ENCODE results near the gene MED28.
"Not testable (repeated sequence)": the region's sequence is repeated elsewhere in the genome, so short reads cannot be mapped to it uniquely, and the experiment has no call there.

MED28 gene

DNA sequence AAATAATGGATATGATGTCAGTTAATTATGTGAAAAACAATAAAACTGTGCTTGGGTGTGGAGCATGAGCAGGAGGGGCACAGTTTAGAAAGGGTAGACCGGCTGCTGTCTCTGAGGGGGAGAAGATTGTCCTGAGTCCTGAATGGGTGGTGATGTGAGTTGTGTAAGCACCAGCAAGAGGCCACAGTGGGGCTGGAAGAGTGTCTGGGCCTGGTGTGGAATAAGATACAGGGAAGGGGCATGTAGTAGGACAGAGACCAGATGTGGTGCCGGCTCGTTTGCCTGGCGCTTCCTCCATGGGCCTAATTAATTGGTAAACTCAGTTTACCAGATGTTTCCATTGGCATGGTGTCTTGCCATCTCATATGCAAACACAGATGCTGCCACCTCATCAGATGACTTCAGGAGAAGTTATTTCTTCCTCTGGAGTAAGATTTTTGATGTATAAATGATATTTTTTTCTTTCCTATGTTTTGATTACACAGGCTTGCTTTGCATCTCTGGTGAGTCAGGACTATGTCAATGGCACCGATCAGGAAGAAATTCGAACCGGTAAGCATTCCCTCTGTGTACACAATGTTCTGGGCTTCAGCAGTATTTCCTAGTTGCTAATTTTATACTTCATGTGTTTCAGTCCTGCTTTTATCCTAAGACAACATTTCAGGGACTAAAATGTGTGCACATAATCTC lies 5.1 kb downstream of the MED28 start:
- DNase-seq, result no peak

DNA sequence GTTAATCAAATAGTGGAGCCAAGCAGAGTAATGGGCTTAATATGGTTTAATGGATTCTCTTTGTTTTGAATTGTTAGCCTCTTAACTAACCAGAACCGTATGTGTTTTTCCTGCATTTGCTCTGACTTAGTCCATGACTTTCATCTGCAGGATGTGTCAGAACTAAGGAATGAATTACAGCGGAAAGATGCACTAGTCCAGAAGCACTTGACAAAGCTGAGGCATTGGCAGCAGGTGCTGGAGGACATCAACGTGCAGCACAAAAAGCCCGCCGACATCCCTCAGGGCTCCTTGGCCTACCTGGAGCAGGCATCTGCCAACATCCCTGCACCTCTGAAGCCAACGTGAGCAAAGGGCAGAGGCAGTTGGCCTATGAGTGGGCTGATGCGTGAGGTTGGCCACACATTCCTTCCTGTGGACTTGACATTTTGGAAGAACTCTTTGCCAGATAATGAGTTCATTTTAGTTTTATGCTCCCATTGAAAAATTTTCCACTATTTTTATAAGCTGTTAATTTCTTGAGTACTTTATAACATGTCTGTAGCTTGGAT lies 9.1 kb downstream of the MED28 start:
- DNase-seq, result no peak

DNA sequence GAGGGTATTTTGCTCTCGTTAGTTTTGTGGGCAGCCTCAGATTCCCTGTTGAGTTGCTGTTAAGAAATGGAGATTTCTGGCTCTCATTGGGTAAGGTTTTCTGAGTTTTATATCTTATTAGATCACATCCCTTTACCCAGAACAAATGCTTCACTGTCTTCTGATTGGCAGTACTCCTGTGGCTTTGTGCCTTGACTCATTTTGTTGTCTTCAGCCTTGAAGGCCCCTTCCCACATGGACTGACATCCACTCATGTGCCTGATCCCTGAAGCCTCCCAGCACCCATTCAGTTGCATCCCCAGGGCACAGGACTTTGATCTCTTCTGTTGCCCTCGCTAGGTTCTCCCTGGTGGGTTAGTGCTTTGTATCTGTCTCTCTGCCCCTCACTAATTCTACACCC lies 10.4 kb downstream of the MED28 start:
- DNase-seq, result no peak

DNA sequence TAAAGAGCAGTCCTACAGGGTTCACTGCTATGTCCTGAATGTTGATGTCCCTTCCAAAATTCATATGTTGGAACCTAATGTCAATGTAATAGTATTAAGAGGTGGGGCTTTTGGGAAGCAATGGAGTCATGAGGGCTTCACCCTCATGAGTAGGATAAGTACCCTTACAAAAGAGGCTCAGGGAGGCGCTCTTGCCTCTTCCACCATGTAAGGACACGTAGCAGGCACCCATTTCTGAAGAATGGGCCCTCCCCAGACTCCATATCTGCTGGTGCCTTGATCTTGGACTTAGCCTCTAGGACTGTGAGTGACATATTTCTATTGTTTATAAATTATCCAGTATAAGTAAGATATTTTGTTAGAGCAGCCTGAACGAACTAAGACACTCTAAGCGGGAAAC lies 15.8 kb downstream of the MED28 start:
- no peak for DNase-seq

DNA sequence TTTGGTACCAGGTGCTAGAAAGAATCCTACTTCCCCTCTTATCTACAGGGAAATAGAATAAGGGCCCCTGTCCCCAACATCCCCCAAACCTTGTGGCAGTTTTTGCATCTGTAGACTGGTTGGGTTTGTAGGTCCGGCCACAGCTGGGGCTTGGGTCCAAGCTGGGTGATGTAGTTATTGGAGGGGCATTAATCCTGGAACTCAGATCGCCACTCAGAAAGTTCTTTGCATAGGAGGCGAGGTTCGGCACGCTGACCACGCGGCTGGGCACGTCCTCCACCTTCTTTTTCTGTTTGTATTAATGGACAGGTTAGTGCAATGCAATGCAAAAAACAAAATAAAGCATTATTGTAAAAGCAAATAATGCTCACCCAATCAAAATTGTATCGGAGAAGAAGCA lies 19.2 kb downstream of the MED28 start:
- DNase-seq, result no peak

DNA sequence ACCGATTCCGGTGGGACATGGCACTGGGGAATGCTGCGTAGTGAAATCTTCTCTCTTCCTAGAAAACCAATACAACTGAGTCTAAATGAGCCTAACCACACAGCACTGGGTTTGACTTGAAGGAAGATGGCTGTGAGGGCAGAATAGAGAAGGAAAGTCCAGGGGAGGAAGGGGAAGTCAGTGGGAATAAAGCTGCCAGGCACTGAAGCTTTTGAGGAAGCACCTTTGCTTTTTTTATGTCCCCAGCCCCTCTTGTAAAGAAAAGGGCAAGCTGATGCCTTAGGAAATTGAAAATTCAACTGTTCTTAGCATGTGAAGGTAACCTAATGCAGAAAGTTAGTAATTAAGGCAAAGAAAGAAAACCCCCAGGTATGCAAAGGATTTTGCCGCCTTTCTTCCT lies 20.6 kb downstream of the MED28 start:
- DNase-seq, result no peak

DNA sequence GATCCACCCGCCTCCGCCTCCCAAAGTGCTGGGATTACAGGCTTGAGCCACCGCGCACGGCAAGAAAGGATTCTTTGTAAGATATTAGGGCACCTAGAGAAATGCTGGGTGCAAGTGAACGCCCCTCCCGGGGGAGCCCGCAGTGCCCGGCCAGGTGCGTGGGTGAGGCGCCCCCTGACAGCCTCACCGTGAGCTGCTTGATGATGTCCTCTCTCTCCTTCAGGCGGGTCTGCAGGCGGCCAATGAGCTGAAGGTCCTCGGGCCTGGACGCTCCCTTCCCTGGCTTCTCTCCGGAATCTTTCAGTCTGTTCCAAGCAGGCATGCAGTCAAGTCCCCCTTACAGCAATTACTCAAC lies 21.9 kb downstream of the MED28 start:
- DNase-seq, result no peak

DNA sequence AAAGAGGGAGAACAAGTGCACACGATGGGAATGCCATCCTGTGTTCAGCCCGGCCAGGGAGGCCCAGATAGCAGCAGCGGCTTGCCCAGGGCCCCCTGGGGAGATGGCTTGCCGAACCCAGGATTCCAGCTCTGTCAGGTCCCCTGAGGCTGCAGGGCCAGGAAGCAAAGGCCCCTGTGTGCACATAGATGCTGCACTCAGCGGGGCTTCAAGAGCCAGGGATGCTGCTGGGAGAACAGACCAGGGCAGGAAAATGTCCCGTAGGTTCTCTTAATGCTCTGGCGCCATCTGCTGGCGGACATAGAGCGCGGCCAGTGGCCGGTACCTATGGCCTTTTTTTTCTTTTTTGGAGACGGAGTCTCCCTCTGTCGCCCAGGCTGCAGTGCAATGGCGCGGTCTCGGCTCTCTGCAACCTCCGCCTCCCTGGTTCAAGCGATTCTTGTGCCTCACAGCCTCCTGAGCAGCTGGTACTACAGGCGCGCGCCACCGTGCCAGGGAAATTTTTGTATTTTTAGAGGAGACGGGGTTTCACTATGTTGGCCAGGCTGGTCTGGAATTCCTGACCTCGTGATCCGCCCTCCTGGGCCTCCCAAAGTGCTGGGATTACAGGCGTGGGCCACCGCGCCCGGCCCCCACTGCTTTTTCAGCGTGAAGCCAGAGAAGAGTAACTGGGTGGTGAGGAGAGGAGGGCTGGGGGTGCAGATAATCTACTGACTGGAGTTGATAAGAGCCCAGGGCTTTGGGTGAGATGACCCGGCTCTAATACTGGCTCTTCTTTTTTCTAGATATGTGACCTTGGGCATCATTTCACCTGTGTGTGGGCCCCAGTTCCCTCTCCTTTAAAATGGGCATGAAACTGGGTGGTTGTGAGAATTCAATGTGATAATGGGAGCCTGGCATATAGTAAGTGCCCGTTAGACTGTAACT lies 22.5 kb downstream of the MED28 start:
- DNase-seq, result peak; percentile 33

DNA sequence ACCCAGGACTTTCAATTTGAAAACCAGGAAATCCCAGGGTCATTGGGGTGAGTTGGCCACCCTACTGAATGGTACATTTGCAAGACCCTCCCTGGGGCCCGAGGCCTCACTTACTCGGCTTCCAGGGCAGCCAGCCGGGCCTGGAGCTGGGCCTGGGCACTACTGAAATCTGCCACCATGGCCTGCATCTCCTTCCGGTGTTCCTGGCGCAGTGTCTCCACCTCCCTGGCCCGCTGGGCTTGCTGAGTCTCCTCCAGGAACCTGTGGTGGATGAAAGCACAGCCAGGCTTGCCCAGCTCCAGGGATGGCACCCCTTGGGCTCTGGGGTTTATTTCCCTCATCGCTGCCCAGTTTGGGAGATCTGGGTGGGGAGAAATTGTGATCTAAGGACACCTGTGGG lies 24.7 kb downstream of the MED28 start:
- no peak for DNase-seq

DNA sequence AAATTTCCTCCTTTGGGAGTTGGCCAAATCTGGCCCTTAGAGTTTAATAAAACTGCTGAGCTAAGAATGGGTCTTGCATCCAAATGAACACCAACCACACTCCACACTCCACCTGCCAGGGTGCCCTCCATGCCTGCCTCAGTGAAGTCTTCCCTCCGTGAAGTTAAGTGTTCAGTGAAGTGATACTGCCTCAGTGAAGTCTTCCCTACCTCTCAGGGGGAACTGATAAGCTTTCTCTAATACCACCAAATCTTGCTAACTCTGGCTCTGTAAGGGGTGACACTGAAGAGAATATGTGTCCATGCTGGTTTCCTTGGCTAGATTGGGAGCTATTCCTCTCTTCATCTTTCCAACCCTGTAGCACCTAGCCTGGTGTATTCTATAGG lies 27.9 kb downstream of the MED28 start:
- DNase-seq, result no peak

DNA sequence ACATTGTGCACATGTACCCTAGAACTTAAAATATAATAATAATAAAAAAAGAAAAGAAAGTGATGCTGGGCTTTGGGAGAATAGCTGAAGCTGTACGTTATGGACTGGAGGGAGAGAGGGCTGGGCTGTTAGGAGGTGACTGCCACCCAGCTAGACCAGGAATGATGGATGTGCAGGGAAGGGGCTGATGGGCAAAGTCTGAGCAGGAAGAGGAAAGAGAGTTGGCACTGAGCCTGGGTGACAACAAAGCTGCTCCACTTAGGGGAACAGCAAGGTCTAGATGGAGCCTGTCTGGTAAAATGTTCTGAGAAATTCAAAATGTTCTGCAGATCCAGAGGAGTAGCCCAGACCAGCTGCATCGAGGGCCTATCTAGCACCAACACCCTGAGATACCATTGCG lies 32.3 kb downstream of the MED28 start:
- no peak for DNase-seq

DNA sequence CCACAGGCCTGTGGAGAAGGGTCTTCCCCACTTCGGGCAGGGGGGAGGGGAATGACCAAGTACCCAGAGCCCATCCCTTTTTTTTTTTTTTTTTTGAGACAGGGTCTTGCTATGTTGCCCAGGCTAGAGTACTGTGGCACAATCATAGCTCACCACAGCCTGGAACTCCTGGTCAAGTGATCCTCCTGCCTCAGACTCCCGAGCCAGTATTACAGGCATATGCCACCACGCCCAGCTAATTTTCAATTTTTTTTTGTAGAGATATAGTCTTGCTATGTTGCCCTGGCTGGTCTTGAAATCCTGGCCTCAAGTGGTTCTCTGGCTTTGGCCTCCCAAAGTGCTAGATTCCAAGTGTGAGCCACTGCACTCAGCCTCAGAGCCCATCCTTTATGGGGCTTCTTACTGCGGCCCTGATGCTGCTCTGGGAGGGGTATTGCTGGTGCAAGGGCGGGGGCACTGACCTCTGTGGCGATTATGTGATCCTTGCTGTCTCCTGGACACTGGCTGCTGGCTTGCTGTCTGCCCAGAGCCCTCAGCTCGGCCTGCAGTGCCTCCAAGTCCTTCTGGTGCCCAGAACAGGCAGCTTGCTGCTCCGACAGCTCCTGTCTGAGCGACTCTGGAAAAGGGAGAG lies 32.9 kb downstream of the MED28 start:
- DNase-seq, result no peak

DNA sequence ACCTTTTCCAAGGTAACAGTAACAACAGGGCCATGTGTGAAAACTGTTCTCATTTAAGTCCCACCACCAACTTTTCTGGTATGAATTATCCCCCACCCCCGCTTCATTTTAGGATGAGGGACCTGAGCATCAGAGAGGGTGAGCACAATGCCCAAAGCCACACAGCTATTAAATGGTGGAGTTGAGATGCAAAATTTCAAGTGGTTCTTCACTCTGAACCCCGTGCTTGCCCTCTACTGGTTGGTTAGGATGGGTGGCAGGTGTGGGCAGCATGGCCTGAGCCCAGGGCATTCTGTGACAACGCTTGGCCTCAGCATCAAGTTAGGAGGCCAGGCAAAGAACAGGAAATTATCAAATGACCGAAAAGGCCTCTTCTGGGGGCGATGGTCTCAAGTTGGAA lies 33.5 kb downstream of the MED28 start:
- no peak for DNase-seq

DNA sequence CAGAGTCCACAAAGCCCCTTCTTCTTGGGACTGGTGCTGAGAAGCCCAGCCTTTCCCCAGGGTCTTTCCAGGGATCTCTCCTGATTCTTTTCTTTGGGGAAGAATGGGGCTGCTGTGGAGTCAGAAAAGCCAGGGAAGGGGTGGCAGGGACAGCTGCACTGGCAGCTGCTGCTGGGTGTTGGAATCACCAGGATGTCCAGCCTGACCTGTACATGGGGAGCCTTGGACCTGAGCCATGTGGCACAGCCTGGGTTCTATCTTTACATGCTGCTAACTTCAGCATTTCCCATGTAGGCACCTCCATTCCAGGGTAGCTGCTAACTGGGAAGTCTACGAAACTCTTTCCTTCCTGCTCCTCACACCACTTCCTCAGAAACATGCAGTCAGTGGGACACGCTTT lies 36.0 kb downstream of the MED28 start:
- no peak for DNase-seq

DNA sequence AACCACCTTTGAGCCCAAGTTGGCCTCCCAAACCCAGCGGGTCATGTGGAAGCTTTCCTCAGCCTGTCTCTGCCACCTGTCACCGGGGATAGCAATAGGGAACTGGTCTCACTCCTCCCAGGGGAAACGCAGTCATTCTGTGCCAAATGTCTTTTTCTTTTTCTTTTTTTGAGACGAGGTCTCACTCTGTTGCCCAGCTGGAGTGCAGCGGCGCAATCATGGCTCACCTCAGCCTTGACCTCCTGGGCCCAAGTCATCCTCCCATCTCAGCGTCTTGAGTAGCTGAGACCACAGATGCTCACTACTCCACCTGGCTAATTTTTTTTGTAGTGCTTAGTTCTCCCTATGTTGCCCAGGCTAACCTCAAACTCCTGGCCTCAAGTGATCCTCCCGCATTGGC lies 40.3 kb downstream of the MED28 start:
- no peak for DNase-seq

DNA sequence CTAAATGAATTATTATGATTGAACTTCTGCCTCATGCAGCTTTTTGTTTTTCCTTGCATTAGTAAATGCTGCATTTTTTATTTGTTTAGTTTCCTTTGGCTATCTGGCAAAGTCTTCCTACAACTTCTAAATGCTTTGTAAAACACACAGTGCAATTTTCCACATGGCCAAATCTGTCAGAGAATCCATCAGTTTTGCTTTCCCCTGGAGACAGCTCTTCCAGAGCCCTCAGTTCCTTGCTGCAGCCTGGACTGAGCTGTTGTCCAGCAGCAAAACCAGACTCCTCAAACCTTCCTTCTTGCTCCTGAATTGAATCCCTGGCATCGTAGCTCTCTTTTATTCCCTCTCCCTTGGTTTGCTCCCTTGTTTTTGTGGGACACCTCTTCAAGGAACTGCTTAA lies 42.6 kb downstream of the MED28 start:
- no peak for DNase-seq

DNA sequence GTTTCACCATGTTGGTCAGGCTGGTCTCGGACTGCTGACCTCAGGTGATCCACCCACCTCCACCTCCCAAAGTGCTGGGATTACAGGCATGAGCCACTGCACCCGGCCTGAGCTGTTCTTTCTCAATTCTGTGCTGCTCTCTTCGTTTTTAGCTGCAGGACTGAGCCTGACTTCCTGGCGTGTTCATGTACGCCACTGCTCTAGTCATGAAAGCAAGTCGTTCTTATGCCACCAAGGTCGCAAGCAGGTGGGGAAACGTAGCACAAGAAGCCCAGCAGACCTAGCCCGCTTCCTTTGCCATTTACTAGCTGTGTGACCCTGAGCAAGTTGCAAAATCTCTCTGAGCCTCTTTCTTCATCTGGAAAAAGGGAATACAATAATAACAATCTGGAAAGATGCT lies 43.4 kb downstream of the MED28 start:
- no peak for DNase-seq

DNA sequence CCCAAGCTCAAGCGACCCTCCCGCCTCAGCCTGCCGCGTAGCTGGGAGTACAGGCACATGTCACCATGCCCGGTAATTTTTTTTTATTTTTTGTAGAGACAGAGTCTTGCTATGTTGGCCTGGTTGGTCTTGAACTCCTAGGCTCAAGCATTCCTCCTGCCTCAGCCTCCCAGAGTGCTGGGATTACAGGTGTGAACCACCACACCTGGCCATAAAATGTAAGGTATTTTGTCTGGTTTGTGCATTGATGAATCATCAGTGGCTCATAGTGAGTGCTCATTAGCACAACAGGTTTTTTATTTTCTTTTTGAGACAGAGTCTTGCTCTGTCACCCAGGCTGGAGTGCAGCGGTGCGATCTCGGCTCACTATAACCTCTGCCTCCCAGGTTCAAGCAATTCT lies 44.8 kb downstream of the MED28 start:
- DNase-seq, result not testable (repeated sequence)

DNA sequence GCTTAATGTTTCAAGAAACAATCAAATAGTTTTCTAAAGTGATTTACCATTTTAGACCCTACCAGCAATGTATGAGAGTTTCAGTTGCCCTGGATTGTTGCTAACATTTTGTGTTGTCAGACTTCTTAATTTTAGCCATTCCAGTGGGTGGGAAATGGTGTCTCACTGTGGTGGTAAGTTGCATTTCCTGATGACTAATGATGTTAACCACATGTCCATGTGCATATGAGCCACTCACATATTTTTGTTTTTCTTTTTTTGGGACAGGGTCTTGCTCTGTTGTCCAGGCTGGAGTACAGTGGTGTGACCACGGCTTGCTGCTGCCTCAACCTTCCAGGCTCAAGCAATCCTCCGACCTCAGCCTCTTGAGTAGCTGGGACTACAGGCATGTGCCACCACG lies 48.3 kb downstream of the MED28 start:
- no peak for DNase-seq

DNA sequence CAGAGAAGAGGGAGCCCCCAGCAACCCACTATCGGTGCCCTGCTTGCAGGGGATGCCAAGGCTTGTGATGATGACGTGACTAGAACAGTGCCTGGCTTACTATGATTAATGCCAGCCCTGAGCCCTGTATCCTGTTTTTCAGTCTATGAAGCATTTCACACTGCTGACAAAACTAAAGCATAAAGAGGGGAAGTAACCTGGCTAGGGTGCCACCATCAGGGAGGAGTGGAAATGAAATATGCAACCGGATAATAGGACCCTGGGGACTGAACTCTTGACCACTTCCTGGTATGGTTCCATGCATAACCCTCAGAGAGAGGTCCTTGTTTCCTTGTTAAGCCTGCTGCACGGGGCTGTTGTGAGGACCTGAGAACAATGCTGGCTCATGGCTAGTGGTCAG lies 50.3 kb downstream of the MED28 start:
- DNase-seq, result no peak

DNA sequence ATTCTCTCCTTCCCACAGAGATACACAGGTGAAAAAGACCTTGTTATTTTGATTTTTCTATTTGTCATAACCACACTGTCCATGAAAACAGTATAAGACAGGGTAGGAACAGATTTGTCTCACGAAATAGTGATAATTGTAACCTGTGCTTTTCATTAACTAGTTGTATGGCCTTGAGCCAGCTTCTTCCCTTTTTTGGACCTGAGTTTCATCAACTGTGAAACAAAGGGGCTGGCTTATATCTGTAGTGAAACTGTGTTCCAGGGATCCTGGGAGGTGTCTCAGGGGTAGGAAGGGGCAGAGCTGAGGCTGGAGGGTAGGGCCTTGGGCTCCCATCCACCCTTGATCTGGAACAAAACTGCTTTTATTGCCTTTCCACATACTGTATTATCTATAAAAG lies 50.9 kb downstream of the MED28 start:
- DNase-seq, result no peak

DNA sequence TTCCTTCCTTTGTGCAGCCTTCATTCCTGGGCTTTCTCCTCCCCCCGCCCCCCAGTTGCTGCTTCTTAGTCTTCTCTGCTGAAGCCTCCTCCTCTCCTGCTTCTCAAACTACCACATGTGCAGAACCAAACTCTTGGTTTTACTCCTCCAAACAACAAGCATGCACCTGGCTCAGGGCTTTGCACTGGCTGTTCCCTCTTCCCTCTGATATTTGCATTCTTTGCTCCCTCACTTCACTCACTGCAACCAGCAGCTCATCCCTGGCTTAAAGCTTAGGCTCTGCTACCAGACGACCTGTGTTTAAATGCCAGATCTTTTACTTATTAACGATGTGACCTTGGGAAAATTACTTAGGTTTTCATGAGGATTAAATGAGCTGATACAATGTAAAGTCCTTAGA lies 51.4 kb downstream of the MED28 start:
- DNase-seq, result no peak

DNA sequence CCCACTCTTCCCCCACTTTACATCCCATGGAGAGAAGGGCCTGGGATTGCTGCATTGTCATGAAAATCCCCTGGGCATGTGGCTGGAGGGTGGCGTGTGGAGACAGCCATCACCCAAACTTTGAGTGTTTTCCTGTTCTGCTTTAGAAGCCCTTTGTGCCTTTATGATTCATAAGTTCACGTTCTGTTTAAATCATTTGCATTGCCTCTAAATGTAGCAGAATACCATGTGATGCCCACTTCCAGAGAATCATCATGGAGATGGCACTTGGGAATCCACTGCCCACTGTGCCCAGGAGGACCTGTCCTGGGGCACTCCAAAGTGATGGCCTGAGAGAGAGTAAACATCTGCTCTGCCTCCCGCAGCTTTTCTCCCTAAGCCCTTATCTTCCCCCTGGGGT lies 52.8 kb downstream of the MED28 start:
- no peak for DNase-seq

DNA sequence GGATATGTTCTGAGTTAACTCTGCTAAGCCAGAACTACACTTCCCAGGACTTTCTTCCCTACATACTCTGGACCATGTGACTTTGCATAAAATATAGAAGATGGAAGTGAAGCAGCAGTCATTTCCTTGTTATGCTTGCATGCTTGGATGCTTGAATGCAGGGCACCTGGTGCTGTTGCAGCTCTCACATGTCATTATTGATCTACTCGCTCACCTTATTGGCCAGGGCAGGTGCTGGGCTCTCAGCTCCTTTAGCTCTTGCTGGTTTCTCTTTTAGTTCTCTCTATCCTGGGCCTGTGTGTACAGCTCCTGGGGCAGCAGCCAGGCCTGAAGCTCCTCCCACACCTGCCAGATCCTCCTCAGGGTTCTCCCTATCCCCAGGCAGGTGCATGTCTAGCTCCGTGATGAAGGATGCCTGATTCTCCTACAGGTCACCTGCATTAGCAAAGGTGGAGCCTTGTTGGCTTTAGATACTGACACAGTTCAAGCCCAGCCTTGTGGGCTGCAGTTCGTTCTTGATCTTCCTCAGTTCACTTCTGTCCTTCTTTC lies 53.3 kb downstream of the MED28 start:
- DNase-seq, result no peak

Data from NCI-H2227 treated with DMSO at 0.1 percent for 48 hours (cell line).